HepG2 (cell line): ENCODE data around the gene SIT1. TPM values are rescaled to one million over a fixed set of nuclear protein-coding genes. Genes with fewer than 3 reads are reported as not detected.
A peak's percentile ranks its signal among the peaks of the same experiment; 100 is the strongest.

Experiments
- AGO1 ChIP-seq: fragments of 200-400 bp; formaldehyde crosslinking; IDR thresholded peaks from 2 replicates; pipeline ENCODE4 v1.6.1; 2017; ENCODE audit warnings: mild to moderate bottlenecking, low read depth, low read length, moderate library complexity; ENCODE audit not compliant: poor library complexity, severe bottlenecking
- CBX5 ChIP-seq: sonication (generic); formaldehyde crosslinking; IDR thresholded peaks from 2 replicates; pipeline ENCODE4 v1.4.0; 2020; ENCODE audit warnings: missing genetic modification reagents, borderline replicate concordance
- DNMT3B ChIP-seq: conservative IDR thresholded peaks from 2 replicates; pipeline ENCODE4 v1.6.1; 2016; ENCODE audit warnings: missing biosample characterization, control low read depth
- ETV6 ChIP-seq: sonication (generic); formaldehyde crosslinking; conservative IDR thresholded peaks from 2 replicates; pipeline ENCODE4 v1.4.0; 2020; ENCODE audit warnings: missing genetic modification reagents
- FOXK2 ChIP-seq: fragments of 450-650 bp; IDR thresholded peaks from 2 replicates; pipeline ENCODE4 v1.6.1; 2016
- FOXP1 ChIP-seq, 2 experiments: fragments of 450-650 bp in 1 of 2; IDR thresholded peaks; 2 replicates each; pipeline ENCODE4 v1.6.1; 2017 to 2018; ENCODE audit warnings: antibody characterized with exemption in 1 of 2
- HNRNPUL1 ChIP-seq: fragments of 200-400 bp; formaldehyde crosslinking; IDR thresholded peaks from 2 replicates; pipeline ENCODE4 v1.6.1; 2017; ENCODE audit warnings: low read depth, mild to moderate bottlenecking, low read length, moderate library complexity
- HOXA5 ChIP-seq: sonication (generic); formaldehyde crosslinking; IDR thresholded peaks from 2 replicates; pipeline ENCODE4 v1.4.0; 2020; ENCODE audit warnings: missing genetic modification reagents
- KAT7 ChIP-seq: IDR thresholded peaks from 2 replicates; pipeline ENCODE4 v1.6.1; 2018; ENCODE audit warnings: borderline replicate concordance, missing compliant biosample characterization
- MAZ ChIP-seq, 2 experiments: sonication (generic) in 1 of 2; formaldehyde crosslinking in 1 of 2; IDR thresholded peaks; 2 replicates each; pipeline versions ENCODE4 v1.5.0 to v1.6.1; 2012 to 2020; ENCODE audit warnings: low read depth in 2 of 2, mild to moderate bottlenecking in 2 of 2, borderline replicate concordance in 1 of 2, improper control_type of control experiment in 1 of 2, low read length in 1 of 2, missing genetic modification reagents in 1 of 2, moderate library complexity in 1 of 2
- PHB2 ChIP-seq: fragments of 450-650 bp; IDR thresholded peaks from 2 replicates; pipeline ENCODE4 v1.6.1; 2018; ENCODE audit not compliant: partially characterized antibody
- REPIN1 ChIP-seq: sonication (generic); formaldehyde crosslinking; IDR thresholded peaks from 2 replicates; pipeline ENCODE4 v1.8.0; 2022; ENCODE audit warnings: missing genetic modification reagents, low read depth, mild to moderate bottlenecking, borderline replicate concordance
- RFX5 ChIP-seq: IDR thresholded peaks from 2 replicates; pipeline ENCODE4 v1.6.1; 2011; ENCODE audit warnings: low read depth, low read length, improper control_type of control experiment
- SALL2 ChIP-seq: sonication (generic); formaldehyde crosslinking; IDR thresholded peaks from 2 replicates; pipeline ENCODE4 v1.8.1; 2023; ENCODE audit warnings: mild to moderate bottlenecking, missing genetic modification reagents, inconsistent platforms
- STAT5B ChIP-seq: sonication (generic); formaldehyde crosslinking; IDR thresholded peaks from 2 replicates; pipeline ENCODE4 v1.4.0; 2020; ENCODE audit warnings: missing genetic modification reagents
- ZEB1 ChIP-seq: IDR thresholded peaks from 2 replicates; pipeline ENCODE4 v1.6.1; 2012; ENCODE audit warnings: mild to moderate bottlenecking, low read depth, inconsistent platforms; ENCODE audit not compliant: insufficient replicate concordance
- ZNF121 ChIP-seq: sonication (generic); formaldehyde crosslinking; IDR thresholded peaks from 2 replicates; pipeline ENCODE4 v1.5.0; 2020; ENCODE audit warnings: mild to moderate bottlenecking, missing genetic modification reagents
- ZNF563 ChIP-seq: sonication (generic); formaldehyde crosslinking; IDR thresholded peaks from 2 replicates; pipeline ENCODE4 v1.8.0; 2022; ENCODE audit warnings: mild to moderate bottlenecking, moderate library complexity, missing genetic modification reagents
- ZNF652 ChIP-seq: IDR thresholded peaks from 2 replicates; pipeline ENCODE4 v1.6.1; 2016; ENCODE audit warnings: low read depth, borderline replicate concordance
- ZNF737 ChIP-seq: sonication (generic); formaldehyde crosslinking; IDR thresholded peaks from 2 replicates; pipeline ENCODE4 v1.5.0; 2020; ENCODE audit warnings: missing genetic modification reagents, mild to moderate bottlenecking, borderline replicate concordance
- polyA plus RNA-seq, 8 experiments: library from polyadenylated mRNA; depleted of rRNA in 3 of 8; stranded (reverse) in 7 of 8; unstranded in 1 of 8; fragments of >200 nt; fragmentation: Illumina TruSeq in 4 of 8; extraction: Trizol in 4 of 8; gene quantifications; 2 replicates each; pipeline versions ENCODE4 v1.2.1 to v1.2.3, GENCODE V29; 2011 to 2016; ENCODE audit warnings: low read depth in 4 of 8, missing spikeins in 1 of 8, mixed read lengths in 1 of 8; ENCODE audit not compliant: insufficient read depth in 1 of 8
- total RNA-seq, 5 experiments: library from RNA; depleted of rRNA; stranded (reverse); fragments of >200 nt; fragmentation: Illumina TruSeq; extraction: Trizol; gene quantifications; 2 replicates each; pipeline ENCODE4 v1.2.3, GENCODE V29; 2016; ENCODE audit warnings: low read depth in 1 of 5
- TF ChIP-seq, protein P1 (sequence below): IDR thresholded peaks from 2 replicates; pipeline ENCODE4 v1.6.1; 2016
- TF ChIP-seq, protein P2 (sequence below): sonication (generic); formaldehyde crosslinking; IDR thresholded peaks from 2 replicates; pipeline ENCODE4 v1.5.1; 2020; ENCODE audit warnings: missing genetic modification reagents, mild to moderate bottlenecking, borderline replicate concordance
- TF ChIP-seq, protein P3 (sequence below): sonication (generic); formaldehyde crosslinking; IDR thresholded peaks from 2 replicates; pipeline ENCODE4 v1.8.1; 2023; ENCODE audit warnings: mild to moderate bottlenecking, inconsistent platforms, moderate library complexity, missing genetic modification reagents, borderline replicate concordance
- TF ChIP-seq, protein P4 (sequence below): sonication (generic); formaldehyde crosslinking; IDR thresholded peaks from 2 replicates; pipeline ENCODE4 v1.5.0; 2020; ENCODE audit warnings: mild to moderate bottlenecking, missing genetic modification reagents

The SIT1 gene
- total and polyA plus RNA-seq, 2 of the 13 experiments (the other 11 are each of a cell fraction or from before 2014, with no cell fraction given), result 0.09 to 6.7 TPM

DNA sequence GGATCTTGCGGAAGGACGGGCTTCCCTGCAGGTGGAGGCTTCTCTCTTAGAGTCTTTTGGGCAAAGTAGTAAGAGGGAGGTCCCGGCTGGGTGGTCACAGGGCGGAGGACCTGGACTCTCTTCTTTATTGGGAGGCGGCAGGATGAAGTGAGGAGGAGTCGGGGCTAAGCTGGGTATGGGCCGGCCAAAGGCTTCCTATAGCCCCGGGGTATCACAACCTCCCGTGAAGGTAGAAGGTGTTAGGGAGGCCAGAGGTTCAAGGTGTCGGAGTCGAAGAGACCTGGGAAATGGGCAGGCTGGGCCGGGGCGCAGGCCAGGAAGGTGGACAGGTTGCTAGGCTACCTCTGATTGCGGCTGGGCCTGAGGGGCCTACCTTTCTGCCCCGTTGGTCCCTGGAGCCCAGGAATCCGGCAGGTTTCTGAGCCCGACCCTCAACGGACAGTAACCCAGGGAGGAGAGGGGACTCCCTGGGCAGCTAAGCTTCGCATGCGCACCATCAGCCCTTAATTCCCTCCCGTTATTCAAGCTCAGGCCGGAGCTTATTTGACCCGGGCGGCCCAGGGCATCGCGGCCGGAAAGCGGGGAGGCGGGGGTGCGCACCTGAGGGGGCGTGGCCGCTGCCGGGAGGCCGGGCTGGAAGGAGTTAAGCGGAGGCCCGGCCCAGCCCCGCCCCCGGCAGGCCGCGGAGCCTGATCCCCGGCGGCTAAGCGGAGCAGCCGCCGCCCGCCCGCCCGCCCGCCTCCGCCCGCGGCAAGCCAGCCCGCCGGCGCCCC, 46.0 kb downstream of the SIT1 start, which contains the start of gene TESK1 (continued):
- no peak for TF ChIP-seq REPIN1 (CRISPR knock-in tag)
- no peak for TF ChIP-seq FOXP1 (IDR thresholded peaks at IDR 0.05)
- TF ChIP-seq FOXP1 (CRISPR knock-in tag; IDR thresholded peaks at IDR 0.05), result no peak
- TF ChIP-seq ZEB1, result peak; percentile 47
- peak; percentile 95 for TF ChIP-seq ZNF652 (CRISPR knock-in tag)
- TF ChIP-seq FOXK2, result no peak
- TF ChIP-seq ZNF563 (CRISPR knock-in tag), result no peak
- TF ChIP-seq HOXA5 (CRISPR knock-in tag), result 0 out of 2 replicates have a peak, but pooled peaks have one; percentile 34
- TF ChIP-seq, protein P1, sequence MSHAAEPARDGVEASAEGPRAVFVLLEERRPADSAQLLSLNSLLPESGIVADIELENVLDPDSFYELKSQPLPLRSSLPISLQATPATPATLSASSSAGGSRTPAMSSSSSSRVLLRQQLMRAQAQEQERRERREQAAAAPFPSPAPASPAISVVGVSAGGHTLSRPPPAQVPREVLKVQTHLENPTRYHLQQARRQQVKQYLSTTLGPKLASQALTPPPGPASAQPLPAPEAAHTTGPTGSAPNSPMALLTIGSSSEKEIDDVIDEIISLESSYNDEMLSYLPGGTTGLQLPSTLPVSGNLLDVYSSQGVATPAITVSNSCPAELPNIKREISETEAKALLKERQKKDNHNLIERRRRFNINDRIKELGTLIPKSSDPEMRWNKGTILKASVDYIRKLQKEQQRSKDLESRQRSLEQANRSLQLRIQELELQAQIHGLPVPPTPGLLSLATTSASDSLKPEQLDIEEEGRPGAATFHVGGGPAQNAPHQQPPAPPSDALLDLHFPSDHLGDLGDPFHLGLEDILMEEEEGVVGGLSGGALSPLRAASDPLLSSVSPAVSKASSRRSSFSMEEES (CRISPR knock-in tag), result 0 out of 2 replicates have a peak, but pooled peaks have one; percentile 15
- TF ChIP-seq, protein P2, sequence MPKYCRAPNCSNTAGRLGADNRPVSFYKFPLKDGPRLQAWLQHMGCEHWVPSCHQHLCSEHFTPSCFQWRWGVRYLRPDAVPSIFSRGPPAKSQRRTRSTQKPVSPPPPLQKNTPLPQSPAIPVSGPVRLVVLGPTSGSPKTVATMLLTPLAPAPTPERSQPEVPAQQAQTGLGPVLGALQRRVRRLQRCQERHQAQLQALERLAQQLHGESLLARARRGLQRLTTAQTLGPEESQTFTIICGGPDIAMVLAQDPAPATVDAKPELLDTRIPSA (CRISPR knock-in tag), result no peak
- 0 out of 2 replicates have a peak, but pooled peaks have one; percentile 29 for TF ChIP-seq SALL2 (CRISPR knock-in tag)
- no peak for TF ChIP-seq CBX5 (CRISPR knock-in tag)
- TF ChIP-seq DNMT3B (CRISPR knock-in tag), result no peak
- TF ChIP-seq MAZ (IDR thresholded peaks at IDR 0.05; ENCODE audit: borderline replicate concordance, low read depth, low read length), result peak; percentile 28; the same call in 1 of the 2 replicates
- 0 out of 2 replicates have a peak, but pooled peaks have one; percentile 22 for TF ChIP-seq MAZ (CRISPR knock-in tag; IDR thresholded peaks at IDR 0.05; ENCODE audit: low read depth)
- no peak for TF ChIP-seq ETV6 (CRISPR knock-in tag)
- no peak for TF ChIP-seq HNRNPUL1
- no peak for TF ChIP-seq PHB2
- no peak for TF ChIP-seq KAT7 (CRISPR knock-in tag)
- TF ChIP-seq ZNF121 (CRISPR knock-in tag), result 0 out of 2 replicates have a peak, but pooled peaks have one; percentile 38
- no peak for TF ChIP-seq ZNF737 (CRISPR knock-in tag)
- TF ChIP-seq, protein P3, sequence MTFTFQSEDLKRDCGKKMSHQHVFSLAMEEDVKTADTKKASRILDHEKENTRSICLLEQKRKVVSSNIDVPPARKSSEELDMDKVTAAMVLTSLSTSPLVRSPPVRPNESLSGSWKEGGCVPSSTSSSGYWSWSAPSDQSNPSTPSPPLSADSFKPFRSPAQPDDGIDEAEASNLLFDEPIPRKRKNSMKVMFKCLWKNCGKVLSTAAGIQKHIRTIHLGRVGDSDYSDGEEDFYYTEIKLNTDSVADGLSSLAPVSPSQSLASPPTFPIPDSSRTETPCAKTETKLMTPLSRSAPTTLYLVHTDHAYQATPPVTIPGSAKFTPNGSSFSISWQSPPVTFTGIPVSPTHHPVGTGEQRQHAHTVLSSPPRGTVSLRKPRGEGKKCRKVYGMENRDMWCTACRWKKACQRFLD (CRISPR knock-in tag), result 0 out of 2 replicates have a peak, but pooled peaks have one; percentile 16
- no peak for TF ChIP-seq AGO1
- TF ChIP-seq RFX5, result no peak
- TF ChIP-seq, protein P4, sequence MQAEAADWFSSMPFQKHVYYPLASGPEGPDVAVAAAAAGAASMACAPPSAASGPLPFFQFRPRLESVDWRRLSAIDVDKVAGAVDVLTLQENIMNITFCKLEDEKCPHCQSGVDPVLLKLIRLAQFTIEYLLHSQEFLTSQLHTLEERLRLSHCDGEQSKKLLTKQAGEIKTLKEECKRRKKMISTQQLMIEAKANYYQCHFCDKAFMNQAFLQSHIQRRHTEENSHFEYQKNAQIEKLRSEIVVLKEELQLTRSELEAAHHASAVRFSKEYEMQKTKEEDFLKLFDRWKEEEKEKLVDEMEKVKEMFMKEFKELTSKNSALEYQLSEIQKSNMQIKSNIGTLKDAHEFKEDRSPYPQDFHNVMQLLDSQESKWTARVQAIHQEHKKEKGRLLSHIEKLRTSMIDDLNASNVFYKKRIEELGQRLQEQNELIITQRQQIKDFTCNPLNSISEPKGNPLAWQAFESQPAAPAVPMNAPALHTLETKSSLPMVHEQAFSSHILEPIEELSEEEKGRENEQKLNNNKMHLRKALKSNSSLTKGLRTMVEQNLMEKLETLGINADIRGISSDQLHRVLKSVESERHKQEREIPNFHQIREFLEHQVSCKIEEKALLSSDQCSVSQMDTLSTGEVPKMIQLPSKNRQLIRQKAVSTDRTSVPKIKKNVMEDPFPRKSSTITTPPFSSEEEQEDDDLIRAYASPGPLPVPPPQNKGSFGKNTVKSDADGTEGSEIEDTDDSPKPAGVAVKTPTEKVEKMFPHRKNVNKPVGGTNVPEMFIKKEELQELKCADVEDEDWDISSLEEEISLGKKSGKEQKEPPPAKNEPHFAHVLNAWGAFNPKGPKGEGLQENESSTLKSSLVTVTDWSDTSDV (CRISPR knock-in tag), result peak; percentile 50; the same call in 1 of the 2 replicates
- no peak for TF ChIP-seq STAT5B (CRISPR knock-in tag)
